Esophagus muscularis mucosa (tissue), 4 donors: ENCODE data around the gene LGALS9. TPM values are rescaled to one million over a fixed set of nuclear protein-coding genes. Genes with fewer than 3 reads are reported as not detected.
"Not testable (repeated sequence)": the region's sequence is repeated elsewhere in the genome, so short reads cannot be mapped to it uniquely, and the experiment has no call there.

Experiments
- DNase-seq: peaks from one replicate; pipeline ENCODE4 v3.0.0-alpha.2; 2017; ENCODE audit errors: extremely low spot score
- H3K27ac ChIP-seq, 4 donors: fragments of 200-600 bp; sonication (generic); replicated peaks in 1 of 4; 1 replicate in 3 of 4; 2 replicates in 1 of 4; pipeline ENCODE4 v1.5.1; 2016 to 2019; ENCODE audit warnings: mild to moderate bottlenecking in 1 of 4
- H3K27me3 ChIP-seq, 4 donors: fragments of 200-600 bp; sonication (generic); one replicate each; pipeline versions ENCODE4 v1.5.1 to v1.6.0; 2016 to 2019
- H3K36me3 ChIP-seq, 4 donors: fragments of 200-600 bp; sonication (generic); one replicate each; pipeline ENCODE4 v1.5.1; 2016 to 2019
- H3K4me1 ChIP-seq, 4 donors: fragments of 200-600 bp; sonication (generic); one replicate each; pipeline ENCODE4 v1.5.1; 2016 to 2019
- H3K4me3 ChIP-seq, 4 donors: fragments of 200-600 bp; sonication (generic); 1 replicate in 2 of 4; 2 replicates in 2 of 4; pipeline ENCODE4 v1.5.1; 2016 to 2019; ENCODE audit warnings: mild to moderate bottlenecking in 4 of 4, moderate library complexity in 1 of 4
- H3K9me3 ChIP-seq, 4 donors: fragments of 200-600 bp; sonication (generic); 1 replicate in 3 of 4; 2 replicates in 1 of 4; pipeline ENCODE4 v1.5.1; 2016 to 2019
- EP300 ChIP-seq: sonication (generic); formaldehyde crosslinking; IDR thresholded peaks from one replicate; pipeline ENCODE4 v1.6.1; 2017; ENCODE audit warnings: antibody characterized with exemption
- POLR2A ChIP-seq: fragments of 450-650 bp; IDR thresholded peaks from one replicate; pipeline ENCODE4 v1.6.1; 2017; ENCODE audit warnings: antibody characterized with exemption, moderate library complexity, mild to moderate bottlenecking, low read depth
- POLR2AphosphoS5 ChIP-seq, 2 donors: sonication (generic); formaldehyde crosslinking; IDR thresholded peaks; one replicate each; pipeline ENCODE4 v1.6.1; 2017; ENCODE audit warnings: antibody characterized with exemption in 2 of 2
- WGBS: methylation state at CpG from one replicate; pipeline ENCODE4 v1.1.5; 2018; 5-methylcytosine and 5-hydroxymethylcytosine counted together
- intact Hi-C: fragments of 100-400 bp; cut with DNase I; formaldehyde crosslinking; loops from one replicate; pipeline ENCODE4 v1.15.1; 2023
- total RNA-seq, 4 donors: library from RNA; depleted of rRNA; stranded (reverse); fragments of >200 nt; gene quantifications; one replicate each; pipeline versions ENCODE4 v1.1.0 to v1.2.1, GENCODE V29; 2016
- TF ChIP-seq, protein P1 (sequence below), 3 experiments: fragments of 200-600 bp in 2 of 3; fragments of 450-650 bp in 1 of 3; sonication (generic) in 2 of 3; IDR thresholded peaks; one replicate each; pipeline ENCODE4 v1.5.1; 2017 to 2019; ENCODE audit warnings: antibody characterized with exemption in 3 of 3, mild to moderate bottlenecking in 2 of 3, moderate library complexity in 1 of 3

The LGALS9 gene
- total RNA-seq, 4 donors from 2014 or later = 17.0 to 31.8 (median 24.4) TPM

GRCh38 chr17:27646232-27646631, 15.2 kb downstream of the LGALS9 start:
- TF ChIP-seq POLR2AphosphoS5 (IDR thresholded peaks at IDR 0.05) (no peak), EP300 (no peak), POLR2A (no peak)
- TF ChIP-seq, protein P1, sequence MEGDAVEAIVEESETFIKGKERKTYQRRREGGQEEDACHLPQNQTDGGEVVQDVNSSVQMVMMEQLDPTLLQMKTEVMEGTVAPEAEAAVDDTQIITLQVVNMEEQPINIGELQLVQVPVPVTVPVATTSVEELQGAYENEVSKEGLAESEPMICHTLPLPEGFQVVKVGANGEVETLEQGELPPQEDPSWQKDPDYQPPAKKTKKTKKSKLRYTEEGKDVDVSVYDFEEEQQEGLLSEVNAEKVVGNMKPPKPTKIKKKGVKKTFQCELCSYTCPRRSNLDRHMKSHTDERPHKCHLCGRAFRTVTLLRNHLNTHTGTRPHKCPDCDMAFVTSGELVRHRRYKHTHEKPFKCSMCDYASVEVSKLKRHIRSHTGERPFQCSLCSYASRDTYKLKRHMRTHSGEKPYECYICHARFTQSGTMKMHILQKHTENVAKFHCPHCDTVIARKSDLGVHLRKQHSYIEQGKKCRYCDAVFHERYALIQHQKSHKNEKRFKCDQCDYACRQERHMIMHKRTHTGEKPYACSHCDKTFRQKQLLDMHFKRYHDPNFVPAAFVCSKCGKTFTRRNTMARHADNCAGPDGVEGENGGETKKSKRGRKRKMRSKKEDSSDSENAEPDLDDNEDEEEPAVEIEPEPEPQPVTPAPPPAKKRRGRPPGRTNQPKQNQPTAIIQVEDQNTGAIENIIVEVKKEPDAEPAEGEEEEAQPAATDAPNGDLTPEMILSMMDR (IDR thresholded peaks at IDR 0.05) = no peak
- H3K27ac ChIP-seq = no peak overlapping the region
- peaks cover 0 to 19% (median 1%) of the 10 kb centered on the region in 4 donors for H3K36me3 ChIP-seq
- intact Hi-C loops = no loop called here
- H3K4me1 ChIP-seq = peaks cover 4 to 14% (median 6%) of the 10 kb centered on the region in 4 donors
- H3K27me3 ChIP-seq = no peaks in the 10 kb centered on the region
- DNase-seq = no peak
- H3K9me3 ChIP-seq = no peaks in the 10 kb centered on the region
- no peak overlapping the region for H3K4me3 ChIP-seq
- WGBS = 95% methylated on average over 13 of the region's 13 CpGs

GRCh38 chr17:27647765-27648164, 16.8 kb downstream of the LGALS9 start:
- H3K4me1 ChIP-seq = peaks cover 4 to 14% (median 6%) of the 10 kb centered on the region in 4 donors
- H3K9me3 ChIP-seq = no peaks in the 10 kb centered on the region
- TF ChIP-seq POLR2A = no peak
- no peak for TF ChIP-seq EP300
- TF ChIP-seq POLR2AphosphoS5 (IDR thresholded peaks at IDR 0.05) = no peak
- TF ChIP-seq, protein P1 (IDR thresholded peaks at IDR 0.05) = no peak
- intact Hi-C loops = no loop called here
- H3K27ac ChIP-seq = no peak overlapping the region
- H3K36me3 ChIP-seq = peaks cover 0 to 19% (median 1%) of the 10 kb centered on the region in 4 donors
- no peak overlapping the region for H3K4me3 ChIP-seq
- no peak for DNase-seq
- H3K27me3 ChIP-seq = no peaks in the 10 kb centered on the region
- WGBS = 78% methylated on average over 9 of the region's 9 CpGs

DNA sequence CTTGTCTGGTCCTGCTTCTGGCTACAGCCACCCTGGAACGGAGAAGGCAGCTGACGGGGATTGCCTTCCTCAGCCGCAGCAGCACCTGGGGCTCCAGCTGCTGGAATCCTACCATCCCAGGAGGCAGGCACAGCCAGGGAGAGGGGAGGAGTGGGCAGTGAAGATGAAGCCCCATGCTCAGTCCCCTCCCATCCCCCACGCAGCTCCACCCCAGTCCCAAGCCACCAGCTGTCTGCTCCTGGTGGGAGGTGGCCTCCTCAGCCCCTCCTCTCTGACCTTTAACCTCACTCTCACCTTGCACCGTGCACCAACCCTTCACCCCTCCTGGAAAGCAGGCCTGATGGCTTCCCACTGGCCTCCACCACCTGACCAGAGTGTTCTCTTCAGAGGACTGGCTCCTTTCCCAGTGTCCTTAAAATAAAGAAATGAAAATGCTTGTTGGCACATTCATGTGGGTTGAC, 18.2 kb downstream of the LGALS9 start:
- H3K9me3 ChIP-seq, DNase-seq, H3K27me3 ChIP-seq, H3K4me3 ChIP-seq, intact Hi-C loops, H3K27ac ChIP-seq: not testable (repeated sequence)
- WGBS = 47% methylated on average over 2 of the region's 5 CpGs
- Histone ChIP-seq H3K4me1 (peaks cover 4 to 12% (median 6%) of the 10 kb centered on the region in 4 donors), H3K36me3 (peaks cover 0 to 15% (median under 1%) of the 10 kb centered on the region in 4 donors)

- intact Hi-C loops = loop anchor here (2.0 to 5.0 kb wide), 2 partner anchors 47 to 107 kb away; no protein-coding TSS in a partner anchor
- TF ChIP-seq POLR2AphosphoS5 (IDR thresholded peaks at IDR 0.05) = no peak
- no peak for TF ChIP-seq EP300
- 85% methylated on average over 16 of the region's 16 CpGs for WGBS
- DNase-seq = no peak
- peaks cover 2 to 8% (median 7%) of the 10 kb centered on the region in 4 donors for H3K4me1 ChIP-seq
- peaks cover 0 to 6% (median 0%) of the 10 kb centered on the region in 4 donors for H3K27me3 ChIP-seq
- H3K4me3 ChIP-seq = no peak overlapping the region
- peaks cover 0 to 15% (median 0%) of the 10 kb centered on the region in 4 donors for H3K36me3 ChIP-seq
- H3K9me3 ChIP-seq = no peaks in the 10 kb centered on the region
- no peak overlapping the region for H3K27ac ChIP-seq
Observed at GRCh38 chr17:27649929-27650328, 18.9 kb downstream of the LGALS9 start.

GRCh38 chr17:27650836-27651235, 19.8 kb downstream of the LGALS9 start:
- H3K4me3 ChIP-seq = no peak overlapping the region

More at GRCh38 chr17:27650836-27651235, 19.8 kb downstream of the LGALS9 start:
- H3K4me1 ChIP-seq = peaks cover 0 to 8% (median 7%) of the 10 kb centered on the region in 4 donors
- H3K27me3 ChIP-seq = peaks cover 0 to 10% (median 0%) of the 10 kb centered on the region in 4 donors
- no peaks in the 10 kb centered on the region for H3K9me3 ChIP-seq
- peaks cover 0 to 15% (median 0%) of the 10 kb centered on the region in 4 donors for H3K36me3 ChIP-seq
- intact Hi-C loops = loop anchor here (2.0 to 5.0 kb wide), 2 partner anchors 48 to 106 kb away; no protein-coding TSS in a partner anchor
- TF ChIP-seq POLR2AphosphoS5 (IDR thresholded peaks at IDR 0.05) (no peak), POLR2A (no peak), EP300 (no peak)
- TF ChIP-seq, protein P1 (IDR thresholded peaks at IDR 0.05) = no peak
- H3K27ac ChIP-seq = no peak overlapping the region
- 82% methylated on average over 10 of the region's 11 CpGs for WGBS
- DNase-seq = no peak
